H9 (cell line): ENCODE data around the gene USP7. TPM values are rescaled to one million over a fixed set of nuclear protein-coding genes. Genes with fewer than 3 reads are reported as not detected.
A peak's percentile ranks its signal among the peaks of the same experiment; 100 is the strongest.

ENCODE experiments used
- DNase-seq: peaks from one replicate; pipeline ENCODE4 v3.0.0-alpha.2; 2017
- H2AFZ ChIP-seq: one replicate; pipeline ENCODE4 v1.6.1; 2013; ENCODE audit warnings: mild to moderate bottlenecking, low read length, control low read depth, moderate library complexity
- H2AK5ac ChIP-seq: 2 replicates; pipeline ENCODE4 v1.6.1; 2013; ENCODE audit warnings: low read length, control low read depth, mixed read lengths; ENCODE audit not compliant: insufficient read length
- H2BK120ac ChIP-seq: one replicate; pipeline ENCODE4 v1.6.1; 2013; ENCODE audit warnings: low read depth, mild to moderate bottlenecking, low read length, control low read depth, inconsistent platforms; ENCODE audit not compliant: poor library complexity, severe bottlenecking
- H2BK12ac ChIP-seq: 2 replicates; pipeline ENCODE4 v1.6.1; 2013; ENCODE audit warnings: low read length, control low read depth, mixed read lengths, low read depth; ENCODE audit not compliant: insufficient read length
- H2BK15ac ChIP-seq: 2 replicates; pipeline ENCODE4 v1.6.1; 2013; ENCODE audit warnings: low read depth, low read length, control low read depth
- H2BK20ac ChIP-seq: one replicate; pipeline ENCODE4 v1.6.1; 2013; ENCODE audit warnings: low read depth, mild to moderate bottlenecking, low read length, control low read depth, inconsistent platforms; ENCODE audit not compliant: poor library complexity, severe bottlenecking
- H2BK5ac ChIP-seq: 2 replicates; pipeline ENCODE4 v1.6.1; 2013; ENCODE audit warnings: low read length, control low read depth, mixed read lengths; ENCODE audit not compliant: insufficient read length
- H3K14ac ChIP-seq: 2 replicates; pipeline ENCODE4 v1.6.1; 2013; ENCODE audit warnings: low read length, control low read depth; ENCODE audit not compliant: insufficient read depth
- H3K18ac ChIP-seq: 2 replicates; pipeline ENCODE4 v1.6.1; 2013; ENCODE audit warnings: low read depth, mild to moderate bottlenecking, mixed read lengths, low read length, control low read depth; ENCODE audit not compliant: insufficient read length
- H3K23ac ChIP-seq: 2 replicates; pipeline ENCODE4 v1.6.1; 2013; ENCODE audit warnings: low read length, control low read depth, mixed read lengths, low read depth; ENCODE audit not compliant: insufficient read length
- H3K23me2 ChIP-seq: 2 replicates; pipeline ENCODE4 v1.6.1; 2013; ENCODE audit warnings: low read depth, mild to moderate bottlenecking, mixed read lengths, low read length, control low read depth; ENCODE audit not compliant: insufficient read length, poor library complexity, severe bottlenecking
- H3K27ac ChIP-seq: 2 replicates; pipeline ENCODE4 v1.5.1; 2013; ENCODE audit warnings: low read length, control low read depth, mixed read lengths, low read depth; ENCODE audit not compliant: insufficient read length
- H3K27me3 ChIP-seq: 2 replicates; pipeline ENCODE4 v1.6.1; 2013; ENCODE audit warnings: low read length, control low read depth, inconsistent platforms; ENCODE audit not compliant: insufficient read depth
- H3K4ac ChIP-seq: 2 replicates; pipeline ENCODE4 v1.6.1; 2013; ENCODE audit warnings: low read depth, mild to moderate bottlenecking, control low read depth, inconsistent platforms, low read length, moderate library complexity
- H3K4me1 ChIP-seq: 2 replicates; pipeline ENCODE4 v1.6.1; 2013; ENCODE audit warnings: low read length, control low read depth, inconsistent platforms; ENCODE audit not compliant: insufficient read depth
- H3K4me2 ChIP-seq: 2 replicates; pipeline ENCODE4 v1.6.1; 2013; ENCODE audit warnings: low read length, control low read depth, mixed read lengths; ENCODE audit not compliant: insufficient read length, insufficient read depth
- H3K56ac ChIP-seq: 2 replicates; pipeline ENCODE4 v1.6.1; 2013; ENCODE audit warnings: low read depth, mild to moderate bottlenecking, mixed read lengths, low read length, control low read depth; ENCODE audit not compliant: insufficient read length
- H3K79me1 ChIP-seq: 2 replicates; pipeline ENCODE4 v1.6.1; 2013; ENCODE audit warnings: low read depth, mild to moderate bottlenecking, moderate library complexity, low read length, control low read depth, inconsistent platforms; ENCODE audit not compliant: insufficient read depth, poor library complexity, severe bottlenecking
- H3K79me2 ChIP-seq: 2 replicates; pipeline ENCODE4 v1.6.1; 2013; ENCODE audit warnings: low read length, control low read depth, inconsistent platforms; ENCODE audit not compliant: insufficient read depth
- H3K9ac ChIP-seq: 2 replicates; pipeline ENCODE4 v1.6.1; 2013; ENCODE audit warnings: low read length, control low read depth, mixed read lengths; ENCODE audit not compliant: insufficient read length; ENCODE audit errors: extremely low read depth
- H3K9me3 ChIP-seq: one replicate; pipeline ENCODE4 v1.6.1; 2013; ENCODE audit warnings: low read depth, low read length, inconsistent platforms; ENCODE audit not compliant: control insufficient read depth
- H3T11ph ChIP-seq: one replicate; pipeline ENCODE4 v1.6.1; 2013; ENCODE audit warnings: mild to moderate bottlenecking, low read length, control low read depth, inconsistent platforms
- H4K20me1 ChIP-seq: one replicate; pipeline ENCODE4 v1.6.1; 2013; ENCODE audit not compliant: control insufficient read depth, insufficient read length, insufficient read depth
- H4K5ac ChIP-seq: 2 replicates; pipeline ENCODE4 v1.6.1; 2013; ENCODE audit warnings: low read depth, mild to moderate bottlenecking, mixed read lengths, low read length, control low read depth; ENCODE audit not compliant: insufficient read length
- H4K8ac ChIP-seq: replicated peaks from 2 replicates; pipeline ENCODE4 v1.6.1; 2013; ENCODE audit warnings: low read length, control low read depth, mixed read lengths, low read depth; ENCODE audit not compliant: insufficient read length
- H4K91ac ChIP-seq: 2 replicates; pipeline ENCODE4 v1.6.1; 2013; ENCODE audit warnings: low read depth, mild to moderate bottlenecking, moderate library complexity, mixed read lengths, low read length, control low read depth; ENCODE audit not compliant: insufficient read length
- H3K27ac Mint-ChIP-seq, 3 experiments: 2 replicates in 2 of 3; 3 replicates in 1 of 3; pipeline ENCODE4 v1.8.0; 2020 to 2021; ENCODE audit warnings: mixed read lengths in 3 of 3, mild to moderate bottlenecking in 1 of 3, moderate library complexity in 1 of 3
- H3K27me3 Mint-ChIP-seq: 2 replicates; pipeline ENCODE4 v1.8.0; 2021; ENCODE audit warnings: low read depth, mild to moderate bottlenecking, moderate library complexity, mixed read lengths
- H3K36me3 Mint-ChIP-seq, 3 experiments: 2 replicates in 2 of 3; 3 replicates in 1 of 3; pipeline ENCODE4 v1.8.0; 2020 to 2021; ENCODE audit warnings: low read depth in 3 of 3, mixed read lengths in 3 of 3; ENCODE audit not compliant: insufficient read depth in 1 of 3
- H3K4me1 Mint-ChIP-seq, 2 experiments: 2 replicates each; pipeline ENCODE4 v1.8.0; 2020; ENCODE audit warnings: mixed read lengths in 2 of 2
- H3K4me3 Mint-ChIP-seq, 2 experiments: 2 replicates in 1 of 2; 3 replicates in 1 of 2; pipeline ENCODE4 v1.8.0; 2020 to 2021; ENCODE audit warnings: mild to moderate bottlenecking in 2 of 2, mixed read lengths in 2 of 2, moderate library complexity in 1 of 2
- H3K9me3 Mint-ChIP-seq, 2 experiments: 2 replicates in 1 of 2; 3 replicates in 1 of 2; pipeline ENCODE4 v1.8.0; 2020; ENCODE audit warnings: mild to moderate bottlenecking in 2 of 2, mixed read lengths in 2 of 2, moderate library complexity in 1 of 2
- CTCF ChIP-seq: fragments of 200-600 bp; sonication (generic); conservative IDR thresholded peaks from 3 replicates; pipeline ENCODE4 v1.8.0; 2021; ENCODE audit warnings: antibody characterized with exemption, mild to moderate bottlenecking
- WGBS: extraction: QIAGEN DNeasy Blood & Tissue Kit; methylation state at CpG from one replicate; pipeline ENCODE4 v1.1.7; 2013; ENCODE audit warnings: missing lambda C conversion rate, low lambda C conversion rate, mixed read lengths; ENCODE audit not compliant: insufficient read length; ENCODE audit errors: extremely low coverage; 5-methylcytosine and 5-hydroxymethylcytosine counted together
- total RNA-seq: library from RNA; stranded (reverse); gene quantifications from 2 replicates; pipeline ENCODE4 v1.2.1, GENCODE V29; 2021

The USP7 gene
- total RNA-seq, 1 experiment from 2014 or later, result 192 TPM

GRCh38 chr16:8953064-8953463 lies 10.6 kb downstream of the USP7 start:
- no peak overlapping the region for H3T11ph ChIP-seq
- H3K79me1 ChIP-seq, result peaks cover 9% of the 10 kb centered on the region
- no peak overlapping the region for H3K56ac ChIP-seq
- Mint-ChIP-seq H3K27ac (peak overlapping the region; percentile 82 to 91 (median 91)), H3K4me3 (no peak overlapping the region; a peak in 1 of 5 replicates), H3K27me3 (no peaks in the 10 kb centered on the region), H3K36me3 (no peaks in the 10 kb centered on the region), H3K4me1 (peaks cover 65 to 66% of the 10 kb centered on the region in 2 experiments), H3K9me3 (no peaks in the 10 kb centered on the region)
- no CpG with 5 or more reads among the region's 11 CpGs for WGBS
- H3K23ac ChIP-seq, result no peak overlapping the region
- no peak overlapping the region for H3K14ac ChIP-seq
- H3K4me2 ChIP-seq, result no peak overlapping the region
- H3K4me1 ChIP-seq, result peaks cover 20% of the 10 kb centered on the region
- H2AFZ ChIP-seq, result no peak overlapping the region
- H3K9ac ChIP-seq, result no peak overlapping the region
- no peaks in the 10 kb centered on the region for H3K27me3 ChIP-seq
- no peak overlapping the region for H2BK5ac ChIP-seq
- no peak overlapping the region for H3K27ac ChIP-seq
- no peak overlapping the region for H2BK20ac ChIP-seq
- no peak overlapping the region for H3K18ac ChIP-seq
- no peak overlapping the region for H3K4ac ChIP-seq
- H4K20me1 ChIP-seq, result no peaks in the 10 kb centered on the region
- no peaks in the 10 kb centered on the region for H3K9me3 ChIP-seq
- no peak overlapping the region for H2BK15ac ChIP-seq
- no peak overlapping the region for H2AK5ac ChIP-seq
- H2BK120ac ChIP-seq, result no peak overlapping the region
- H2BK12ac ChIP-seq, result no peak overlapping the region
- H4K8ac ChIP-seq, result no peak overlapping the region
- H3K79me2 ChIP-seq, result peaks cover 88% of the 10 kb centered on the region
- H4K91ac ChIP-seq, result no peak overlapping the region
- TF ChIP-seq CTCF, result no peak
- no peaks in the 10 kb centered on the region for H3K23me2 ChIP-seq
- DNase-seq, result no peak
- no peak overlapping the region for H4K5ac ChIP-seq
